Measurements from ENCODE around the gene NXNL1.
"Not testable (repeated sequence)": the region's sequence is repeated elsewhere in the genome, so short reads cannot be mapped to it uniquely, and the experiment has no call there.

NXNL1 gene

GRCh38 chr19:17481986-17482385, 21.3 kb upstream of the NXNL1 start:
- no peaks in the 10 kb centered on the region for H3K79me2 ChIP-seq (ENCODE audit: insufficient read depth, low read depth)
- no peak overlapping the region for H3K9ac ChIP-seq
- H2AFZ ChIP-seq (ENCODE audit: low read depth), result no peak overlapping the region
- no peaks in the 10 kb centered on the region for H3K4me1 ChIP-seq (ENCODE audit: low read depth, poor library complexity, severe bottlenecking)
- no peaks in the 10 kb centered on the region for H4K20me1 ChIP-seq (ENCODE audit: insufficient read depth)
- TF ChIP-seq, protein P1, sequence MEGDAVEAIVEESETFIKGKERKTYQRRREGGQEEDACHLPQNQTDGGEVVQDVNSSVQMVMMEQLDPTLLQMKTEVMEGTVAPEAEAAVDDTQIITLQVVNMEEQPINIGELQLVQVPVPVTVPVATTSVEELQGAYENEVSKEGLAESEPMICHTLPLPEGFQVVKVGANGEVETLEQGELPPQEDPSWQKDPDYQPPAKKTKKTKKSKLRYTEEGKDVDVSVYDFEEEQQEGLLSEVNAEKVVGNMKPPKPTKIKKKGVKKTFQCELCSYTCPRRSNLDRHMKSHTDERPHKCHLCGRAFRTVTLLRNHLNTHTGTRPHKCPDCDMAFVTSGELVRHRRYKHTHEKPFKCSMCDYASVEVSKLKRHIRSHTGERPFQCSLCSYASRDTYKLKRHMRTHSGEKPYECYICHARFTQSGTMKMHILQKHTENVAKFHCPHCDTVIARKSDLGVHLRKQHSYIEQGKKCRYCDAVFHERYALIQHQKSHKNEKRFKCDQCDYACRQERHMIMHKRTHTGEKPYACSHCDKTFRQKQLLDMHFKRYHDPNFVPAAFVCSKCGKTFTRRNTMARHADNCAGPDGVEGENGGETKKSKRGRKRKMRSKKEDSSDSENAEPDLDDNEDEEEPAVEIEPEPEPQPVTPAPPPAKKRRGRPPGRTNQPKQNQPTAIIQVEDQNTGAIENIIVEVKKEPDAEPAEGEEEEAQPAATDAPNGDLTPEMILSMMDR (conservative IDR thresholded peaks at IDR 0.05; ENCODE audit: low read depth, low read length), result no peak
- no peaks in the 10 kb centered on the region for H3K36me3 ChIP-seq (ENCODE audit: insufficient read depth)
- no peak overlapping the region for H3K27ac ChIP-seq
- H3K27me3 ChIP-seq (ENCODE audit: insufficient read depth, low read depth), result no peaks in the 10 kb centered on the region
- H3K4me3 ChIP-seq (IDR thresholded peaks at IDR 0.05; ENCODE audit: insufficient read depth, low read depth, low read length), result no peak overlapping the region
- no peak overlapping the region for H3K4me2 ChIP-seq

- Histone ChIP-seq H2AFZ (ENCODE audit: low read depth) (no peak overlapping the region), H3K4me3 (IDR thresholded peaks at IDR 0.05; ENCODE audit: insufficient read depth, low read depth, low read length) (no peak overlapping the region), H4K20me1 (ENCODE audit: insufficient read depth) (no peaks in the 10 kb centered on the region), H3K27ac (no peak overlapping the region), H3K27me3 (ENCODE audit: insufficient read depth, low read depth) (no peaks in the 10 kb centered on the region), H3K9ac (no peak overlapping the region), H3K36me3 (ENCODE audit: insufficient read depth) (no peaks in the 10 kb centered on the region), H3K4me2 (no peak overlapping the region), H3K79me2 (ENCODE audit: insufficient read depth, low read depth) (no peaks in the 10 kb centered on the region), H3K4me1 (ENCODE audit: low read depth, poor library complexity, severe bottlenecking) (no peaks in the 10 kb centered on the region)
- TF ChIP-seq, protein P1 (conservative IDR thresholded peaks at IDR 0.05; ENCODE audit: low read depth, low read length), result no peak
These were observed 18.6 kb upstream of the NXNL1 start for GRCh38 chr19:17479325-17479791.

- no peak overlapping the region for H3K4me2 ChIP-seq
These were observed 14.9 kb upstream of the NXNL1 start for GRCh38 chr19:17475541-17476115.

DNA sequence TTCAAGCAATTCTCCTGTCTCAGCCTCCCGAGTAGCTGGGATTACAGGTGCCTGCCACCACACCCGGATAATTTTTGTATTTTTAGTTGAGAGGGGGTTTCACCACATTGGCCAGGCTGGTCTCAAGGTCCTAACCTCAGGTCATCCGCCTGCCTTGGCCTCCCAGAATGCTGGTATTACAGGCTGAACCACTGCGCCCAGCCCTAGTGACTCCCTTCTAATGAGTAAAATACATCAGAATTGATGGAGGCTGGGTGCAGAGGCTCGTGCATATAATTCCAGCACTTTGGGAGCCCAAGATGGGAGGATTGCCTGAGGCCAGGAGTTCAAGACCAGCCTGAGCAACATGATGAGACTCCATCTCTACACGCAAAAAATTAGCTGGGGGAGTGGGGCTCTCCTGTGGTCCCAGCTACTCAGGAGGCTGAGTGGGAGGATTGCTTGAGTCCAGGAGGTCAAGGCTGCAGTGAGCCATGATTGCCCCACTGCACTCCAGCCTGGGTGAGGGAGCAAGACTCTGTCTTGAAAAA, 14.3 kb upstream of the NXNL1 start:
- H3K4me1 ChIP-seq (ENCODE audit: low read depth, poor library complexity, severe bottlenecking); H4K20me1 ChIP-seq (ENCODE audit: insufficient read depth); H3K4me2 ChIP-seq; H3K4me3 ChIP-seq (IDR thresholded peaks at IDR 0.05; ENCODE audit: insufficient read depth, low read depth, low read length); H3K9ac ChIP-seq; H3K27me3 ChIP-seq (ENCODE audit: insufficient read depth, low read depth); H3K36me3 ChIP-seq (ENCODE audit: insufficient read depth); H3K27ac ChIP-seq; H2AFZ ChIP-seq (ENCODE audit: low read depth); H3K79me2 ChIP-seq (ENCODE audit: insufficient read depth, low read depth): not testable (repeated sequence)

More at GRCh38 chr19:17475541-17476115, 14.9 kb upstream of the NXNL1 start:
- H3K27ac ChIP-seq, result no peak overlapping the region
- H2AFZ ChIP-seq (ENCODE audit: low read depth), result no peak overlapping the region
- no peak overlapping the region for H3K9ac ChIP-seq
- no peaks in the 10 kb centered on the region for H3K36me3 ChIP-seq (ENCODE audit: insufficient read depth)
- no peak overlapping the region for H3K4me3 ChIP-seq (IDR thresholded peaks at IDR 0.05; ENCODE audit: insufficient read depth, low read depth, low read length)
- H4K20me1 ChIP-seq (ENCODE audit: insufficient read depth), result no peaks in the 10 kb centered on the region
- no peaks in the 10 kb centered on the region for H3K27me3 ChIP-seq (ENCODE audit: insufficient read depth, low read depth)
- TF ChIP-seq, protein P1 (conservative IDR thresholded peaks at IDR 0.05; ENCODE audit: low read depth, low read length), result no peak
- no peaks in the 10 kb centered on the region for H3K4me1 ChIP-seq (ENCODE audit: low read depth, poor library complexity, severe bottlenecking)
- no peaks in the 10 kb centered on the region for H3K79me2 ChIP-seq (ENCODE audit: insufficient read depth, low read depth)

- TF ChIP-seq, protein P1 (conservative IDR thresholded peaks at IDR 0.05; ENCODE audit: low read depth, low read length), result no peak
- Histone ChIP-seq H3K4me3 (IDR thresholded peaks at IDR 0.05; ENCODE audit: insufficient read depth, low read depth, low read length) (no peak overlapping the region), H3K9ac (no peak overlapping the region), H2AFZ (ENCODE audit: low read depth) (no peak overlapping the region), H3K27ac (no peak overlapping the region), H3K4me2 (no peak overlapping the region), H3K79me2 (ENCODE audit: insufficient read depth, low read depth) (no peaks in the 10 kb centered on the region), H3K4me1 (ENCODE audit: low read depth, poor library complexity, severe bottlenecking) (peaks cover 7% of the 10 kb centered on the region), H3K27me3 (ENCODE audit: insufficient read depth, low read depth) (no peaks in the 10 kb centered on the region), H3K36me3 (ENCODE audit: insufficient read depth) (no peaks in the 10 kb centered on the region), H4K20me1 (ENCODE audit: insufficient read depth) (no peaks in the 10 kb centered on the region)
These were observed 12.3 kb upstream of the NXNL1 start for GRCh38 chr19:17473041-17473440.
